Measurements from ENCODE around the gene ZNF276. TPM values are rescaled to one million over a fixed set of nuclear protein-coding genes. Genes with fewer than 3 reads are reported as not detected.

The ZNF276 gene
- polyA plus RNA-seq, 1 donor, result 25.5 TPM

DNA sequence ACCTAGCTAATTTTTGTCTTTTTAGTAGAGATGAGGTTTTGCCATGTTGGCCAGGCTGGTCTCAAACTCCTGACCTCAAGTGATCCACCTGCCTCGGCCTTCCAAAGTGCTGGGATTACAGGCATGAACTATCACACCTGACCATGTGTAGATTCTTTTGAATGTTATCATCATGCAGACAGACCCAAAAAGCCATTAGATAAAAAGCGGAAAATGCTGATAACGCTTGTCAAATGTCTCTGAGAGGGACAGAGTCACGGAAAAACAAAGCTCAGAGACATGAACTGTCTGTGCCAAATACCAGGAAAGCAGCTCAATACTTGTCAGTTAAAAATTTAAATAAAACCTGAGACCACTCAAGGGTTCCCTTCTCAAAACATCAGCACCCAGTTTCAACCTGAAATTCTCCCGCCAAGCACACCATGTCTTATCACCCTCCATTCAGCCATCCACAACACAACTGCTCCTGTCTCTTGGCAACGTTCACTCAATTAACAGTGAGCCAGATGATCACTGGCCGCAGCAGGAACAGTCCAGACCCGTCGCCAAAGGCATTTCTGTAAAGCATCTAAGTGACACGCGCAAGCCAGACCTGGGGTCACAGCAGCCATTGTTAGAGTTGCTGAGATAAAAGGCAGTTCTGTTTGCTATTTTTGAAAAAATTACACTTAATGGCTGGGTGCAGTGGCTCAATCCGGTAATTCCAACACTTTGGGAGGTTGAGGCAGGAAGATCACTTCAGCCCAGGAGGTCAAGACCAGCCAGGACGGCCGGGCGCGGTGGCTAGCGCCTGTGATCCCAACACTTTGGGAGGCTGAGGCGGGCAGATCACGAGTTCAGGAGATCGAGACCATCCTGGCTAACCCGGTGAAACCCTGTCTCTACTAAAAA is 65.4 kb downstream of the ZNF276 start:
- DNase-seq, result no peak

DNA sequence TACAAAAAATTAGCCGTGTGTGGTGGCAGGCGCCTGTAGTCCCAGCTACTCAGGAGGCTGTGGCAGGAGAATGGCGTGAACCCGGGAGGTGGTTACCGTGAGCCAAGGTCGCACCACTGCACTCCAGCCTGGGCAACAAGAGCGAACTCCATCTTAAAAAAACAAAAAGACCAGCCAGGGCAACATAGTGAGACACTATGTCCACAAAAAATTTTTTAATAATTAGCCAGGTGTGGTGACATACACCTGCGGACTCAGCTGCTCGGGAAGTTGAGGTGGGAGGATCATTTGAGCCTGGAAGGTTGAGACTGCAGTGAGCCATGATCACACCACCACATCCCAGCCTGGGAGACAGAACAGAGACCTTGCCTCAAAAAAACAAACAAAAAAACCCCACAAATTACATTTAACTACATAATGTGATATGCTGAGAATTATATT is 66.0 kb downstream of the ZNF276 start:
- no peak for DNase-seq

Other genes with a start within 250 kb of the ZNF276 start
- 72.7 TPM for gene ANKRD11, start 231.0 kb upstream of the ZNF276 start, polyA plus RNA-seq (ENCODE audit: insufficient read length)
- 71.4 TPM for gene SPG7, start 213.1 kb upstream of the ZNF276 start, polyA plus RNA-seq (ENCODE audit: insufficient read length)
- gene RPL13, start 160.9 kb upstream of the ZNF276 start, polyA plus RNA-seq (ENCODE audit: insufficient read length), result 5,003 TPM
- gene CPNE7, start 145.8 kb upstream of the ZNF276 start, polyA plus RNA-seq (ENCODE audit: insufficient read length), result not detected
- 0.39 TPM for gene DPEP1, start 107.9 kb upstream of the ZNF276 start, polyA plus RNA-seq (ENCODE audit: insufficient read length)
- 51.3 TPM for gene CHMP1A, start 63.8 kb upstream of the ZNF276 start, polyA plus RNA-seq (ENCODE audit: insufficient read length)
- gene SPATA33, start 63.7 kb upstream of the ZNF276 start, polyA plus RNA-seq (ENCODE audit: insufficient read length), result 5.5 TPM
- 65.0 TPM for gene CDK10, start 34.8 kb upstream of the ZNF276 start, polyA plus RNA-seq (ENCODE audit: insufficient read length)
- 2.3 TPM for gene SPATA2L, start 19.8 kb upstream of the ZNF276 start, polyA plus RNA-seq (ENCODE audit: insufficient read length)
- gene VPS9D1, start 639 bp upstream of the ZNF276 start, polyA plus RNA-seq (ENCODE audit: insufficient read length), result 14.2 TPM
- 16.6 TPM for gene FANCA, start 95.1 kb downstream of the ZNF276 start, polyA plus RNA-seq (ENCODE audit: insufficient read length)
- gene SPIRE2, start 106.9 kb downstream of the ZNF276 start, polyA plus RNA-seq (ENCODE audit: insufficient read length), result 3.1 TPM
- 115 TPM for gene TCF25, start 152.1 kb downstream of the ZNF276 start, polyA plus RNA-seq (ENCODE audit: insufficient read length)
- gene MC1R, start 197.3 kb downstream of the ZNF276 start, polyA plus RNA-seq (ENCODE audit: insufficient read length), result 2.6 TPM
- gene TUBB3, start 201.8 kb downstream of the ZNF276 start, polyA plus RNA-seq (ENCODE audit: insufficient read length), result 7.2 TPM
- 31.3 TPM for gene DEF8, start 227.2 kb downstream of the ZNF276 start, polyA plus RNA-seq (ENCODE audit: insufficient read length)